IPS DF 4.7 (cell line): ENCODE results near the gene PARD3B.

Experiments
- DNase-seq: peaks from one replicate; pipeline ENCODE4 v3.0.0-alpha.2; 2013; ENCODE audit warnings: low spot score; ENCODE audit errors: extremely low read depth

PARD3B gene

DNA sequence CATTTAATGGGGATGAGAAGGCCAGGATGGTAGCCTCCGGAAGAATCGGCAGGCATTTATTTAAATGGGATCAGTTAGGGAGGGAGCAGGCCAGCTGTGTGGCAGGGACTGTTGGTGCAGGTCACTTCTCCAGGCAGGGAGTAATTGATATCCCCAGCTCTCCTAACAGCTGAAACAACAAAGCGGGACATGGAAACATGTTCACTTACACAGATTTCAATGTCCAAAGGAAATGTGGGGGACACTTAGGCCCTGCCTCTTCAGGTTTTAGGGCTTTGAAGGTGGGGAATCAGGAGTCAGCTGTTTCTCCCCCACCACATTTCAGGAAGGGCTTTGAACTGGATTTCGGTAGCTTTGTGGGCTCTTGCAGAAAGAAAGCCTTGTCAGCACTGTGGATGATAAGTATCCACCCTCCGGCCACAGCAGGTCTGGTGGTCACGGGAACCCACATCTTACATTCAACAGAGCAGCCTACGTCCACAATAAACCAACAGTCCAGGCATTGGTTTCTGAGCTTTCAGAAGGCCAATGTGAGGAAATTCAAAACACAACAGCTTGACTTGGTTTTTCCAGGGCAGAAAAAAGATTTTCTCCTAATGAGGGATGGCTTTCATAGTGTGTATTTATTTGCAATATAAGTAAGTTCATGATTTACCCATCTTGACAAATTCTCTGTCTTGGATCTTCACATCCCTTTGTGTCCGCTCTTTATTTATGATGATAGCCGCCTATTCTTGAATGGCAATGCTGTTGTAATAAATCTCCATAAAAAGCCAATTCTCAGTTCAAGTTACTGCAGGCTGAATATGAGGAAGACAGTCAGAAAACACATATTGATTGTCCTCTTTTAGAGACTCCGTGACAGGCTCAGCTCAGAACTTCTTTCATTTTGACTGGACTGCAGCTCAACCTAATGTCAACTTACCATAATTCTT is 1040.4 kb downstream of the PARD3B start:
- DNase-seq = no peak

GRCh38 chr2:205586626-205587025 is 1041.4 kb downstream of the PARD3B start:
- DNase-seq = no peak

DNA sequence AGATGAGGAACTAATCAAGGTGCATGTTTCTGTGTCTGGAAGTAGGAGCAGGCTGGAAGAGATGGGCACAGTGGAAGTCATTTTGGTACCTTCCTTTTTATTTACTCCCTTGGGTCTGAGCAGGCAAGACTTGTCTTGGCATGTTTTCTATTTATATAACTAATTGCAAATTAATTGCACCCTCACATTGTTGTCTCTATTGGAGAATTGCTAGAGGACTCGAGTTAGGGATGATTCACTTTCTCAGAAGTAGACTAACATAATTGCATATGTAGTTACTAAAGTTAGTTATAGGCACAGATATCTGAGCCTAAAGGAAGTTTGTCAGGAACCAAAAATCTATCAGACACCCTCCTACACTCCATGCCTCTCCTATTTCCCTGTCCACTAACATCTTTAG is 1044.2 kb downstream of the PARD3B start:
- DNase-seq = no peak

GRCh38 chr2:205590759-205591158 is 1045.5 kb downstream of the PARD3B start:
- no peak for DNase-seq

- no peak for DNase-seq
These were observed 1048.6 kb downstream of the PARD3B start for GRCh38 chr2:205593891-205594290.

GRCh38 chr2:205596581-205596980 is 1051.3 kb downstream of the PARD3B start:
- DNase-seq = no peak

GRCh38 chr2:205605638-205606304 is 1060.5 kb downstream of the PARD3B start:
- no peak for DNase-seq

GRCh38 chr2:205607146-205607545 is 1061.9 kb downstream of the PARD3B start:
- DNase-seq = no peak

GRCh38 chr2:205609113-205609512 is 1063.8 kb downstream of the PARD3B start:
- no peak for DNase-seq

GRCh38 chr2:205610437-205610836 is 1065.2 kb downstream of the PARD3B start:
- DNase-seq = no peak

DNA sequence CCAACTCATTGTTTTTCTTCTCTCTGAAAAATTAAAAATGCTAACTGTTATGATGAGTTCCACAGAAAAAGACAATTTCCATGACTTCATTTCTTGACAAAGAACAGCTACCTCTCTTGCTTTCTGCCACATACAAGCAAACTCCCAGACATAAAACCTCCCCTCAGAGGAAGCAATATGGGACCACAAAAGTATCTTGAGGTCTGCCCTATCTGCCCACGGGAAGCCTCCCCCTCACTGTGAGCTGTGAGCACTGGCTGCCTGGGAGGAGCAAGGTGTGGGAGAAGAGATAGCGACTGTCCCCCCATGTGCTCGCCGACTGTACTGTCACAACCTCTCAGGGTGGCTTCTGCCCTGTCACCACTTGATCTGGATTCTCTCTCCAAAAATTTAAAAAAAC is 1067.4 kb downstream of the PARD3B start:
- no peak for DNase-seq

GRCh38 chr2:205613970-205614559 is 1068.8 kb downstream of the PARD3B start:
- no peak for DNase-seq

GRCh38 chr2:205614965-205615364 is 1069.7 kb downstream of the PARD3B start:
- no peak for DNase-seq

DNA sequence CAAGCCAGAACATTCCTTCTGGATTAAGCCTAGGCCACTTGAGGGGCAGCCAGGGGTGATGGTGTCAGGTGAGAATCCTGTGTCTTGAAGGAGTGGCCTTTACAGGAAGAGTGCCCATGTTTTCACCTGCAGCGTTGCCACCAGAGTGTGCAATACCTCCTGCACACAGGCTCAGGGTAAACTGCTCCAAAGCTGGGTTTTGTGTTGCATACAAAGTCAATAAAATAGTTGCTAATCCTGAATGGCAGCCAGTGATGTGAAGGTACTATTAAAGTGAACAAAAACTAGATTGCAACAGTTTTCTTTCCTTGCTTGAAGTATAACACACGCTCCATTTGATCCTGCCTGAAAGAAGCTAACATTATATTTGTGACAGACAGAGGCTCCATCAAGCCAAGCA is 1072.6 kb downstream of the PARD3B start:
- no peak for DNase-seq

DNA sequence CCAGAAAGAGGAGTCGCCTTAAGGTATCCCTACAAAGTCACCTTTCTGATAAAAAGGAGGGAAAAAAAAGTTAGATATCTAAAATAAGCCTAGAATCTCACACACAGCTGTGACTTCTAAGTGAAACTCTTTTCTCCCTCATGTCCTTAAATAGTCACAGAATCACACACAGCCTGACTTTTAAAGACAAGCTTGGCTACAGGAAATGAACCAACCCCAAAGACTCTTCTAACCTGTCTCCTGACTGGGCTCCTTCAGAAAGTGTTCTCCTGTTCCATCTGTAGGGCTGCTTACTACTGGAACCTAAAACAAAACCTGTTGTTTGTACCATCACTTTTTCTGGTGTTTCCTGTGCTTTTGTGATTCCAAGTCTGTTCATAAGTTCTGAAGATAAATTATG is 1074.3 kb downstream of the PARD3B start:
- no peak for DNase-seq

DNA sequence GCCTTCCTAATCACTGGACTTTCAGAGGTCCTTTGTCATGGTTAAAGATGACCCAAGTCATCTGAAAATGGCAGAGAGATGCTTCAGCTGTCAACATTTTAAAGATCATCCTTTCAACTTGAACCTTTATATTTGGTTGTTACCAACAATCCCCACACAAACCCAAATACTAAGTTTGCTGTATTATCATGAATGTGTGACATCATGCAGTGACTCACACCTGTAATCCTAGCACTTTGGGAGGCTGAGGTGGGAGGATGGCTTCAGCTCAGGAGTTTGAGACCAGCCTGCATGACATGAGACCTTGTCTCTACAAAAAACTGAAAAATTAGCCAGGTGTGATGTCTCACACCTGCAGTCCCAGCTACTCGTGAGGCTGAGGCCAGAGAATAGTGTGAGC is 1081.8 kb downstream of the PARD3B start:
- DNase-seq = no peak

DNA sequence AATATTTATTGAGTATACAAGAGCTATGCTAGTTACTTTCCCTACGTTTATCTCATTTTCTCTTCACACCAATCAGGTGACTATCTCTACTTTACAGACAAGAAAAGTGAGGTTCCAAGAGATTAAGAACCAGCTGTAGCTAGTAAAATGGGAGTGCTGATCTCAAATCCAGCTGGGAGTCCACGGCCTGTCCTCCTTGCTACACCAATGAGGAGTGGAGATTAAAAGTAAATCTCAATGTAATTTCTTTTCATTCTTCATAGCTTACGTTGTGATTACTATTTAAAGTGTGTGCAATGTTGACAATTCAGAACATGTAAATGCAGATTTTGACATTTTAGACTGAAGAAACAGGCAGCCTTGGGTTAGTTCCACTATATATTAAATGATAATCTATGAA is 1083.1 kb downstream of the PARD3B start:
- DNase-seq = no peak

- DNase-seq = no peak
These were observed 1084.0 kb downstream of the PARD3B start for GRCh38 chr2:205629091-205629776.

DNA sequence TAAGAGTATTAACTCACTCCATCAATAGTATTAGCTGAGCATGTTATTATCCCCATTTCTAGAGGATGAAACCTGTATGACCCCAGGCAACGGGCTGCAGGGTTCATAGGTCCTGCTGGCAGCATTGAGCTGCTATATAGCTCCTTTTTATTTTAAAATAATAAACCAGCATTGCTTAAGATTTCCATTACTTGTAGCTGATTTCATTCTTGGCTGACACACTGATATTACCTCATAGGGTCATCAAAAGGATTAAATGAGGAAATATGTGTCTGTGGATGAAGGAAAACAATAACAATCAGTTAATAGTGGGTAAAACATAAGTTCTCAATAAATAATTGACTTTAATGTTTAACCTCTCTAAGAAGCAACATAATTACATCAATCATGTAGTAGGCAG is 1088.7 kb downstream of the PARD3B start:
- DNase-seq = no peak

DNA sequence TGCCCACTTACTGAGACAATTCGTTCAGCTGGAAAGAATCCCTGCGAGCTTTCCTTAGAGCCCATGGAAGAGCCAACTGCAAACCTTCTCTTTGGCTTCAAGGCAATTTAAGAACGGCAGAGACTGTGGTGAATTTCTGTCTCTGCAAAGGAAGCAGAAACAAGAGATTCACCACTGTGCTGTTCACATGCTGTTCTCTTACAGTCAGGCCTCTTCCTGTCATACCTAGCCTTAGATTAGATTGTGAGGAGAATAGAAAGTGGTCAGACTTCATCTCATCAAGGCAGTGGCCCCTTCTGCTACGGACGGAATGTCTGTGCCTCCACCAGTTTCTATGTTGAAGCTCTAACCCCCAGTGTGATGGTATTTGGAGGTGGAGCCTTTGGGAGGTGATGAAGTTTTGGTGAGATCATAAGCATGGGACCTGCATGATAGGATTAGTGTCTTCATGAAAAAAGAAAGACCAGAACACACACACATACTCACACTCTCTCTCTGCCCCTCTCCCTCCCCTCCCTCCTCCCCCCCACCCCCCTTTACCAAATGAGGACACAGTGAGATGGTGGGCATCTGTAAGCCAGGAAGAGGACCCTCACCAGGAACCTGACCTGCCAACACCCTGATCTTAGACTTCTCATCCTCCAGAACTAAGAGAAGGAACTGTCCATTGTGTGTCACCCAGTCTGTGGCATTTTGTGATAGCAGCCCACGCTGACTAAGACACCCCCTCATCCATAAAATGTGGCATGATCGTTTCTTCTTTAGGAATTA is 1091.5 kb downstream of the PARD3B start:
- DNase-seq = no peak

DNA sequence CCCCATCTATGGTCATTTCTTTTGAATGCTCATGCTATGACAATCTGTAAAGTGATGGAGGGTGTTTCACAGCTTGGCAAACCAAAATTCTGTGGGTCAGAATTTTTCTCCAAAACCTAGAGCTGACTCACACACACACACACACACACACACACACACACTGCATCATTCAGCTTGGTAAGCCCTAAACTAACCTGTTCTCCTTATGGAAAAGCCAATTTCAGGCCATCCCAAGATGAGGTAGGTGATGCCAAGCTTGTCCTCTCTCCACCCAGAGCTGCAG is 1092.0 kb downstream of the PARD3B start:
- DNase-seq = no peak
